Natural killer cell (primary cell): ENCODE results near the gene YKT6. TPM values are rescaled to one million over a fixed set of nuclear protein-coding genes. Genes with fewer than 3 reads are reported as not detected.

Experiments
- ATAC-seq, 3 donors: fragments of 150-1000 bp in 2 of 3; fragments of 200-7000 bp in 1 of 3; cut with Tn5 transposase; 1 replicate in 1 of 3; 2 replicates in 2 of 3; pipeline ENCODE4 v1.10.0; 2021; ENCODE audit warnings: mild to moderate bottlenecking in 2 of 3, moderate library complexity in 2 of 3
- DNase-seq, 2 donors: peaks; one replicate each; pipeline versions ENCODE4 v3.0.0 to v3.0.0-alpha.2; 2013 to 2021; ENCODE audit warnings: mixed read lengths in 1 of 2
- H3K27ac ChIP-seq: one replicate; pipeline ENCODE4 v1.5.1; 2013; ENCODE audit warnings: mild to moderate bottlenecking, low read length
- H3K27me3 ChIP-seq: one replicate; pipeline ENCODE4 v1.6.1; 2013; ENCODE audit warnings: low read length; ENCODE audit not compliant: control insufficient read depth, insufficient read depth
- H3K36me3 ChIP-seq: one replicate; pipeline ENCODE4 v1.6.1; 2013; ENCODE audit warnings: low read length; ENCODE audit not compliant: control insufficient read depth, insufficient read depth
- H3K4me1 ChIP-seq: one replicate; pipeline ENCODE4 v1.6.1; 2013; ENCODE audit warnings: low read length; ENCODE audit not compliant: control insufficient read depth, insufficient read depth
- H3K4me3 ChIP-seq: one replicate; pipeline ENCODE4 v1.5.1; 2013; ENCODE audit warnings: low read length
- H3K9me3 ChIP-seq: one replicate; pipeline ENCODE4 v1.6.1; 2013; ENCODE audit warnings: low read length; ENCODE audit not compliant: control insufficient read depth, insufficient read depth
- H3K27ac Mint-ChIP-seq, 2 donors: one replicate each; pipeline ENCODE4 v1.8.0; 2022; ENCODE audit warnings: mild to moderate bottlenecking in 2 of 2, mixed read lengths in 2 of 2, moderate library complexity in 1 of 2
- H3K27me3 Mint-ChIP-seq, 2 donors: one replicate each; pipeline ENCODE4 v1.8.0; 2022; ENCODE audit warnings: low read depth in 2 of 2, mixed read lengths in 2 of 2
- H3K36me3 Mint-ChIP-seq: one replicate; pipeline ENCODE4 v1.8.0; 2022; ENCODE audit warnings: mixed read lengths
- H3K4me1 Mint-ChIP-seq, 2 donors: one replicate each; pipeline ENCODE4 v1.8.0; 2022; ENCODE audit warnings: mixed read lengths in 2 of 2
- H3K4me3 Mint-ChIP-seq: one replicate; pipeline ENCODE4 v1.8.0; 2022; ENCODE audit warnings: mild to moderate bottlenecking, moderate library complexity, mixed read lengths
- H3K9me3 Mint-ChIP-seq, 2 donors: one replicate each; pipeline ENCODE4 v1.8.0; 2022; ENCODE audit warnings: mixed read lengths in 2 of 2
- CTCF ChIP-seq: fragments of 200-600 bp; IDR thresholded peaks from one replicate; pipeline ENCODE4 v1.8.0; 2022; ENCODE audit warnings: antibody characterized with exemption
- WGBS: methylation state at CpG from one replicate; pipeline ENCODE4 v1.1.7; 2013; ENCODE audit warnings: missing lambda C conversion rate; ENCODE audit not compliant: insufficient coverage; 5-methylcytosine and 5-hydroxymethylcytosine counted together
- intact Hi-C: fragments of 100-400 bp; cut with micrococcal nuclease; formaldehyde crosslinking; loops from one replicate; pipeline ENCODE4 v1.14.2; 2022
- total RNA-seq, 4 donors: library from RNA; stranded (reverse); fragments of 120-200 nt in 1 of 4; gene quantifications; one replicate each; pipeline versions ENCODE4 v1.2.3 to v1.2.4, GENCODE V29; 2013 to 2022

Gene YKT6
- total RNA-seq, 3 donors from 2014 or later (not counting 1 experiment from before 2014, with no cell fraction given), result 72.4 to 107 (median 87.1) TPM

DNA sequence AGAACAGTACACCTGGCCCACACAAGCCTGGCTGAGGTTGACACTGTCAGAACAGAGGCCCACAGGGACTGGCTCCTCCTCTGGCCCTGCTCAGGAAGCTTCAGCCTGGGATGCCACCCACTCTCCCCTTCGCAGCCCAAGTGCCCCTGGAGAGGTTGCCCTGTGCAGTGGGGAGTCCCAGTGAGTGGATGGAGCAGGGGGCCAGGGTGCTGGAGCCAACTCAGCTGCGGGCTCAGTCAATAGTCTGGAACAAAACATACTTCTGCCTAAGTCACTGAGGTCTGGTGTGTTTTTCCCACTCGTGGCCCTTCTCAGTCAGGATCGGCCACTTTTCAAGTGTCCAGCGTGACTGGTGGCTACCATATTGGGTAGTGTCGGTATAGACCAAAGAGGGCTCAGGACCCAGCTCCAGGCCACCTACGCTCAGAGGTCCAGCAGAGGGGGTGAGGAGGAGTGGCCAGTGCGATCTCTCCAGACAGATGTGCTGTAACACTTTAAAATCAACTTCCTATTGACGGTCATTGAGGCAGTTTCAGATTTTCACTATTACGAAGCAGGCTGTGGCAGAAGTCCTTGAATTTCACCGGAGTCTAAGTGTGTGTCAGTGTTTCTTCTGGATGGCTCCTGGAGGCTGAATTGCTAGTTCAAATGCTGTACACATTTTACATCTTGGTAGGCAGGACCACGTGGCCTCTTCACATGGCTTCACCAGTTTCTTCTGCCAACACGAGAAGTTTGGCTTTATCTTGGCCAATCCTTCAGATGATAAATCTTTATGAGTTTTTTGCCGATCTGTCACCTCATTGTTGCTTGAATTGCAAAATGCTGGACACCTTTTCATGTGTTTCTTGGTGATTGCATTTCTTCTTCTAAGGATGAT is 10.5 kb upstream of the YKT6 start:
- Mint-ChIP-seq H3K27me3 (peaks cover 25 to 37% of the 10 kb centered on the region in 2 donors), H3K36me3 (no peaks in the 10 kb centered on the region), H3K27ac (no peak overlapping the region), H3K4me1 (no peaks in the 10 kb centered on the region), H3K9me3 (no peaks in the 10 kb centered on the region), H3K4me3 (no peak overlapping the region)
- Histone ChIP-seq H3K27me3 (peaks cover 3% of the 10 kb centered on the region), H3K9me3 (no peaks in the 10 kb centered on the region), H3K27ac (no peak overlapping the region), H3K4me1 (no peaks in the 10 kb centered on the region), H3K36me3 (no peaks in the 10 kb centered on the region), H3K4me3 (no peak overlapping the region)
- ATAC-seq, result no peak
- no peak for DNase-seq
- TF ChIP-seq CTCF, result no peak
- intact Hi-C loops, result no loop called here
- 86% methylated on average over 14 of the region's 14 CpGs for WGBS

GRCh38 chr7:44191171-44191570 is 9.6 kb upstream of the YKT6 start:
- Histone ChIP-seq H3K36me3 (no peaks in the 10 kb centered on the region), H3K9me3 (no peaks in the 10 kb centered on the region), H3K4me1 (no peaks in the 10 kb centered on the region), H3K27me3 (peaks cover 3% of the 10 kb centered on the region), H3K27ac (no peak overlapping the region), H3K4me3 (no peak overlapping the region)
- no peaks in the 10 kb centered on the region for H3K4me1 Mint-ChIP-seq
- no peaks in the 10 kb centered on the region for H3K9me3 Mint-ChIP-seq
- H3K27me3 Mint-ChIP-seq, result peaks cover 25 to 43% of the 10 kb centered on the region in 2 donors
- no peak for TF ChIP-seq CTCF
- H3K4me3 Mint-ChIP-seq, result no peak overlapping the region
- no peaks in the 10 kb centered on the region for H3K36me3 Mint-ChIP-seq
- ATAC-seq (no peak), DNase-seq (no peak)
- 100% methylated on average over 1 of the region's 5 CpGs for WGBS
- intact Hi-C loops, result no loop called here
- H3K27ac Mint-ChIP-seq, result no peak overlapping the region

GRCh38 chr7:44193011-44193802 is 7.6 kb upstream of the YKT6 start:
- Histone ChIP-seq H3K27me3 (peaks cover 3% of the 10 kb centered on the region), H3K27ac (no peak overlapping the region), H3K4me1 (no peaks in the 10 kb centered on the region), H3K4me3 (no peak overlapping the region), H3K9me3 (no peaks in the 10 kb centered on the region), H3K36me3 (no peaks in the 10 kb centered on the region)
- H3K27me3 Mint-ChIP-seq, result peaks cover 29 to 51% of the 10 kb centered on the region in 2 donors
- no peaks in the 10 kb centered on the region for H3K36me3 Mint-ChIP-seq
- no peak overlapping the region for H3K27ac Mint-ChIP-seq
- 90% methylated on average over 7 of the region's 7 CpGs for WGBS
- ATAC-seq (no peak), DNase-seq (no peak)
- H3K4me3 Mint-ChIP-seq, result no peak overlapping the region
- no peaks in the 10 kb centered on the region for H3K9me3 Mint-ChIP-seq
- no peak for TF ChIP-seq CTCF
- no peaks in the 10 kb centered on the region for H3K4me1 Mint-ChIP-seq
- intact Hi-C loops, result no loop called here
